ENCODE measurements around the gene ODAM. TPM values are rescaled to one million over a fixed set of nuclear protein-coding genes. Genes with fewer than 3 reads are reported as not detected.
"Not testable (repeated sequence)": the region's sequence is repeated elsewhere in the genome, so short reads cannot be mapped to it uniquely, and the experiment has no call there.

Gene ODAM
- total RNA-seq, 1 experiment from 2014 or later, result not detected

GRCh38 chr4:70212752-70213151 lies 17.2 kb downstream of the ODAM start:
- in situ Hi-C loops (cut with HindIII; ENCODE audit: low pct_unique_long_range_greater_than_20kb, low sequenced_read_pairs); DNase-seq (ENCODE audit: low read depth): not testable (repeated sequence)

- DNase-seq (ENCODE audit: low read depth); in situ Hi-C loops (cut with HindIII; ENCODE audit: low pct_unique_long_range_greater_than_20kb, low sequenced_read_pairs): not testable (repeated sequence)
Observed at GRCh38 chr4:70216109-70216508, 20.6 kb downstream of the ODAM start.

GRCh38 chr4:70216550-70216949 lies 21.0 kb downstream of the ODAM start:
- DNase-seq (ENCODE audit: low read depth); in situ Hi-C loops (cut with HindIII; ENCODE audit: low pct_unique_long_range_greater_than_20kb, low sequenced_read_pairs): not testable (repeated sequence)

- in situ Hi-C loops (cut with HindIII; ENCODE audit: low pct_unique_long_range_greater_than_20kb, low sequenced_read_pairs); DNase-seq (ENCODE audit: low read depth): not testable (repeated sequence)
Observed at GRCh38 chr4:70221389-70221788, 25.9 kb downstream of the ODAM start.

- in situ Hi-C loops (cut with HindIII; ENCODE audit: low pct_unique_long_range_greater_than_20kb, low sequenced_read_pairs); DNase-seq (ENCODE audit: low read depth): not testable (repeated sequence)
Observed at GRCh38 chr4:70221818-70222217, 26.3 kb downstream of the ODAM start.

GRCh38 chr4:70225824-70226223 lies 30.3 kb downstream of the ODAM start, which contains the start of gene FDCSP:
TSS of gene FDCSP (plus strand) at chr4:70226124. CDS start at chr4:70231195, 5,071 bp downstream.
- in situ Hi-C loops (cut with HindIII; ENCODE audit: low pct_unique_long_range_greater_than_20kb, low sequenced_read_pairs), result no loop called here
- DNase-seq (ENCODE audit: low read depth), result no peak

GRCh38 chr4:70236125-70236524 lies 40.6 kb downstream of the ODAM start:
- in situ Hi-C loops (cut with HindIII; ENCODE audit: low pct_unique_long_range_greater_than_20kb, low sequenced_read_pairs), result no loop called here
- no peak for DNase-seq (ENCODE audit: low read depth)

GRCh38 chr4:70239131-70239883 lies 43.8 kb downstream of the ODAM start:
- DNase-seq (ENCODE audit: low read depth), result no peak
- in situ Hi-C loops (cut with HindIII; ENCODE audit: low pct_unique_long_range_greater_than_20kb, low sequenced_read_pairs), result no loop called here

- no peak for DNase-seq (ENCODE audit: low read depth)
- in situ Hi-C loops (cut with HindIII; ENCODE audit: low pct_unique_long_range_greater_than_20kb, low sequenced_read_pairs), result no loop called here
Observed at GRCh38 chr4:70239884-70240591, 44.5 kb downstream of the ODAM start.

GRCh38 chr4:70242297-70242696 lies 46.8 kb downstream of the ODAM start, which contains the start of gene CSN3:
TSS of gene CSN3 (plus strand) at chr4:70242597. CDS start at chr4:70244820, 2,223 bp downstream.
- DNase-seq (ENCODE audit: low read depth); in situ Hi-C loops (cut with HindIII; ENCODE audit: low pct_unique_long_range_greater_than_20kb, low sequenced_read_pairs): not testable (repeated sequence)

GRCh38 chr4:70243091-70243490 lies 47.6 kb downstream of the ODAM start:
- in situ Hi-C loops (cut with HindIII; ENCODE audit: low pct_unique_long_range_greater_than_20kb, low sequenced_read_pairs), result no loop called here
- no peak for DNase-seq (ENCODE audit: low read depth)

GRCh38 chr4:70251250-70251944 lies 55.9 kb downstream of the ODAM start:
- in situ Hi-C loops (cut with HindIII; ENCODE audit: low pct_unique_long_range_greater_than_20kb, low sequenced_read_pairs), result no loop called here
- no peak for DNase-seq (ENCODE audit: low read depth)

GRCh38 chr4:70251945-70252277 lies 56.4 kb downstream of the ODAM start:
- DNase-seq (ENCODE audit: low read depth), result no peak
- in situ Hi-C loops (cut with HindIII; ENCODE audit: low pct_unique_long_range_greater_than_20kb, low sequenced_read_pairs), result no loop called here

Other genes starting within 250 kb of the ODAM start
- not detected in 2 replicates for gene CSN2, start 230.0 kb upstream of the ODAM start, total RNA-seq (2014; rRNA removed; shearing (Covaris generic); ENCODE audit: low replicate concordance)
- not detected in 2 replicates for gene STATH, start 199.8 kb upstream of the ODAM start, total RNA-seq (2014; rRNA removed; shearing (Covaris generic); ENCODE audit: low replicate concordance)
- not detected in 2 replicates for gene HTN3, start 167.3 kb upstream of the ODAM start, total RNA-seq (2014; rRNA removed; shearing (Covaris generic); ENCODE audit: low replicate concordance)
- 3.4 TPM in 1 of 2 replicates, not detected in the other for gene HTN1, start 145.3 kb upstream of the ODAM start, total RNA-seq (2014; rRNA removed; shearing (Covaris generic); ENCODE audit: low replicate concordance)
- not detected in 2 replicates for gene PRR27, start 41.5 kb upstream of the ODAM start, total RNA-seq (2014; rRNA removed; shearing (Covaris generic); ENCODE audit: low replicate concordance)
- not detected in 2 replicates for gene FDCSP, start 30.4 kb downstream of the ODAM start, total RNA-seq (2014; rRNA removed; shearing (Covaris generic); ENCODE audit: low replicate concordance)
- not detected in 2 replicates for gene CSN3, start 46.9 kb downstream of the ODAM start, total RNA-seq (2014; rRNA removed; shearing (Covaris generic); ENCODE audit: low replicate concordance)
- not detected in 2 replicates for gene CABS1, start 139.3 kb downstream of the ODAM start, total RNA-seq (2014; rRNA removed; shearing (Covaris generic); ENCODE audit: low replicate concordance)
- not detected in 2 replicates for gene SMR3A, start 165.0 kb downstream of the ODAM start, total RNA-seq (2014; rRNA removed; shearing (Covaris generic); ENCODE audit: low replicate concordance)
- not detected in 2 replicates for gene SMR3B, start 187.4 kb downstream of the ODAM start, total RNA-seq (2014; rRNA removed; shearing (Covaris generic); ENCODE audit: low replicate concordance)
- not detected in 2 replicates for gene OPRPN, start 202.2 kb downstream of the ODAM start, total RNA-seq (2014; rRNA removed; shearing (Covaris generic); ENCODE audit: low replicate concordance)